Measurements from ENCODE around the gene ACADSB.
A peak's percentile ranks its signal among the peaks of the same experiment; 100 is the strongest.

The ACADSB gene

DNA sequence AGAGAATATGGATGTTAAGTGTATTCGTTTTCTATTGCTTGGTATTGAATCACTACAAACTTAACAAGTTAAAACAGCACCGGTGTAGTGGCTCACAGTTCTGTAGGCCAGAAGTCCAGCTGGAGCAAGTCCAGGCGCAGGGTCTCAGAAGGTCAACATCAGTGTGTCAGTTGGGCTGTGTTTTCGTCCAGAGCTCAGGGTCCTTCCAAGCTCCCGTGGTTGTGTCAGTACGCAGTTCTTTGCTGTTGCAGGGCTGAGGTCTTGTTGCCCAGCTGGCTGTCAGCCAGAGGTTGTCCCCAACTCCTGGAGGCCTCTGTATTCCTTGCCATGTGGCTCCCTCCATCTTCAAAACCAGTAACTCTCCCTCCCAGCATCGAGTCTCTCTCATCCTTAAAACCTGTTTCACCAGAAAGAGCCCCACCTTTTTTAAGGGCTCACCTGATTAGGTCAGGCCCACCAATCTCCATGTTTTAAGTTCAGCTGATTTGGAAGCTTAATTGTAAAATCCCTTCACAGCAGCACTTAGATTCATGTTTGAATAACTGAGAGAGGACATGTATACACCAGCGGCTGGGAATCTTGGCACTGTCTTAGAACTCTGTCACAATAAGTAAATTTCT lies 26.8 kb downstream of the ACADSB start:
- Histone ChIP-seq H3K4me3 (replicated peaks; ENCODE audit: insufficient read depth, low read length) (no peak overlapping the region), H3K27me3 (ENCODE audit: insufficient read depth, poor library complexity, severe bottlenecking) (no peaks in the 10 kb centered on the region)
- no peak for TF ChIP-seq POLR2AphosphoS5 (IDR thresholded peaks at IDR 0.05; ENCODE audit: low read depth)
- TF ChIP-seq, protein P1, sequence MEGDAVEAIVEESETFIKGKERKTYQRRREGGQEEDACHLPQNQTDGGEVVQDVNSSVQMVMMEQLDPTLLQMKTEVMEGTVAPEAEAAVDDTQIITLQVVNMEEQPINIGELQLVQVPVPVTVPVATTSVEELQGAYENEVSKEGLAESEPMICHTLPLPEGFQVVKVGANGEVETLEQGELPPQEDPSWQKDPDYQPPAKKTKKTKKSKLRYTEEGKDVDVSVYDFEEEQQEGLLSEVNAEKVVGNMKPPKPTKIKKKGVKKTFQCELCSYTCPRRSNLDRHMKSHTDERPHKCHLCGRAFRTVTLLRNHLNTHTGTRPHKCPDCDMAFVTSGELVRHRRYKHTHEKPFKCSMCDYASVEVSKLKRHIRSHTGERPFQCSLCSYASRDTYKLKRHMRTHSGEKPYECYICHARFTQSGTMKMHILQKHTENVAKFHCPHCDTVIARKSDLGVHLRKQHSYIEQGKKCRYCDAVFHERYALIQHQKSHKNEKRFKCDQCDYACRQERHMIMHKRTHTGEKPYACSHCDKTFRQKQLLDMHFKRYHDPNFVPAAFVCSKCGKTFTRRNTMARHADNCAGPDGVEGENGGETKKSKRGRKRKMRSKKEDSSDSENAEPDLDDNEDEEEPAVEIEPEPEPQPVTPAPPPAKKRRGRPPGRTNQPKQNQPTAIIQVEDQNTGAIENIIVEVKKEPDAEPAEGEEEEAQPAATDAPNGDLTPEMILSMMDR (IDR thresholded peaks at IDR 0.05; ENCODE audit: insufficient read depth, low read length), result no peak
- no peak for TF ChIP-seq SPI1 (IDR thresholded peaks at IDR 0.05; ENCODE audit: borderline replicate concordance, low read depth)
- TF ChIP-seq GABPA (IDR thresholded peaks at IDR 0.05; ENCODE audit: low read depth), result no peak
- TF ChIP-seq, protein P2, sequence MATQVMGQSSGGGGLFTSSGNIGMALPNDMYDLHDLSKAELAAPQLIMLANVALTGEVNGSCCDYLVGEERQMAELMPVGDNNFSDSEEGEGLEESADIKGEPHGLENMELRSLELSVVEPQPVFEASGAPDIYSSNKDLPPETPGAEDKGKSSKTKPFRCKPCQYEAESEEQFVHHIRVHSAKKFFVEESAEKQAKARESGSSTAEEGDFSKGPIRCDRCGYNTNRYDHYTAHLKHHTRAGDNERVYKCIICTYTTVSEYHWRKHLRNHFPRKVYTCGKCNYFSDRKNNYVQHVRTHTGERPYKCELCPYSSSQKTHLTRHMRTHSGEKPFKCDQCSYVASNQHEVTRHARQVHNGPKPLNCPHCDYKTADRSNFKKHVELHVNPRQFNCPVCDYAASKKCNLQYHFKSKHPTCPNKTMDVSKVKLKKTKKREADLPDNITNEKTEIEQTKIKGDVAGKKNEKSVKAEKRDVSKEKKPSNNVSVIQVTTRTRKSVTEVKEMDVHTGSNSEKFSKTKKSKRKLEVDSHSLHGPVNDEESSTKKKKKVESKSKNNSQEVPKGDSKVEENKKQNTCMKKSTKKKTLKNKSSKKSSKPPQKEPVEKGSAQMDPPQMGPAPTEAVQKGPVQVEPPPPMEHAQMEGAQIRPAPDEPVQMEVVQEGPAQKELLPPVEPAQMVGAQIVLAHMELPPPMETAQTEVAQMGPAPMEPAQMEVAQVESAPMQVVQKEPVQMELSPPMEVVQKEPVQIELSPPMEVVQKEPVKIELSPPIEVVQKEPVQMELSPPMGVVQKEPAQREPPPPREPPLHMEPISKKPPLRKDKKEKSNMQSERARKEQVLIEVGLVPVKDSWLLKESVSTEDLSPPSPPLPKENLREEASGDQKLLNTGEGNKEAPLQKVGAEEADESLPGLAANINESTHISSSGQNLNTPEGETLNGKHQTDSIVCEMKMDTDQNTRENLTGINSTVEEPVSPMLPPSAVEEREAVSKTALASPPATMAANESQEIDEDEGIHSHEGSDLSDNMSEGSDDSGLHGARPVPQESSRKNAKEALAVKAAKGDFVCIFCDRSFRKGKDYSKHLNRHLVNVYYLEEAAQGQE (IDR thresholded peaks at IDR 0.05; ENCODE audit: insufficient replicate concordance, low read depth), result no peak

DNA sequence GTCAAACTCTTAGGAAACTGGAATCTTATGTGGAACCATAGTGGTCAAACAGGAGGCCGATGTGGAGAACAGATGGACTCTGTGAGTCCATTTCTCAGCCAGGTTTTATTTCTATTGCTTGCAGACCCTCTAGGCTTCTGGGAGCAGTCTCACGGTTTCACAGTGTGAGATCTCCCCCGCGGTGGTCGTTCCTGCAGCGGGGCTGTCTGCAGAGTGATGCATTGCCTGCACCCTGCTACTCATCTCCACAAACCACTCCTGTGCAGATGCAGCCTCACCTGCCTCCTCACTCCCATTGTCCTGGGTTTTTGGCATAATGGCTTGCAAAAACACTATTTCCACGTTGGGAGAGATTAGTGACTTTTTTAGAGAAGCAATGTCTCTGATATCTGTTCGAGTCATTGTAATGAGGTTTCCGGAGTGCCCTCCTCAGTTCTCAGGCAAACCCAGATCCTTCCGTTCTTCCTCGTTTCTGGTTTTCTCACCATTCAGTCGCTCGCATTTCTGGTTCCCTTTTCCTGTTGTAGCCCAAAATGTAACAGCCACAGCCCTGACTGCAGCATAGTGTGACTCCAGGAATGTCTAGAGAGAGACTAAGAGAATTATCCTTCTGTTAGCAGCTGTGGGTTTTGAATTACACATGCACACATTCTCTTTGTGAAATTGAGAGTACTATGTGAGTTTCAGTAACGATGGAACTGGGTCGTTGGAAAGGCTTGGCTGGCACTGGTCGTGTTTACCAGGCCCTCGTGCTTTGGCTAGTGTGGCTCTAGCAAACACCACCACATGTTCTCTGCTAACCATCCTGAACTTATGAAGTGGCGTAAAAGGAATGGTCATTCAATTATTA lies 30.2 kb downstream of the ACADSB start:
- Histone ChIP-seq H3K4me3 (replicated peaks; ENCODE audit: insufficient read depth, low read length) (no peak overlapping the region), H3K27me3 (ENCODE audit: insufficient read depth, poor library complexity, severe bottlenecking) (no peaks in the 10 kb centered on the region), H3K27ac (replicated peaks) (peak overlapping the region; percentile 6; the same call in 1 of the 2 replicates)
- TF ChIP-seq, protein P2 (IDR thresholded peaks at IDR 0.05; ENCODE audit: insufficient replicate concordance, low read depth), result no peak
- no peak for TF ChIP-seq SPI1 (IDR thresholded peaks at IDR 0.05; ENCODE audit: borderline replicate concordance, low read depth)
- DNase-seq (ENCODE audit: low read depth in 1 of 2, low spot score in 1 of 2), result peak in 1 of 2 experiments; percentile 60

More for the DNA sequence above, 26.8 kb downstream of the ACADSB start:
- H3K27ac ChIP-seq (replicated peaks), result no peak overlapping the region
- no peak for DNase-seq (ENCODE audit: low read depth in 1 of 2, low spot score in 1 of 2)

DNA sequence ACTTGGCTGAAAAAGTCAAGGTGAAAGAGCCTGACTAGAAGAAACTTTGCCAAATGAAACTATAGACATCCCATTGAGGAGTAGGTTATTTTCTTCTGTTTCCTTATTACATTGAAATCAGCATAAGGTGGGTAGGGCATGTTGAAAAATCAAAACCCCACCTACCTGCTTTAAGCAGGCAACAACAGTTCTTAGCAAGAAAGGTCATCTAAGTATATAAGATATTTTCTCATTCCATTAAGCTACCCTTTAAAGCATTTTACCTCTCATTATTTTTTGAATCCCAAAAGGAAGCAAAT lies 30.8 kb downstream of the ACADSB start:
- H3K4me3 ChIP-seq (replicated peaks; ENCODE audit: insufficient read depth, low read length), result no peak overlapping the region
- H3K27ac ChIP-seq (replicated peaks), result no peak overlapping the region
- DNase-seq (ENCODE audit: low read depth in 1 of 2, low spot score in 1 of 2), result no peak
- TF ChIP-seq SPI1 (IDR thresholded peaks at IDR 0.05; ENCODE audit: borderline replicate concordance, low read depth) (no peak), GABPA (IDR thresholded peaks at IDR 0.05; ENCODE audit: low read depth) (no peak), POLR2AphosphoS5 (IDR thresholded peaks at IDR 0.05; ENCODE audit: low read depth) (no peak)
- TF ChIP-seq, protein P1 (IDR thresholded peaks at IDR 0.05; ENCODE audit: insufficient read depth, low read length), result no peak
- TF ChIP-seq, protein P2 (IDR thresholded peaks at IDR 0.05; ENCODE audit: insufficient replicate concordance, low read depth), result no peak
- H3K27me3 ChIP-seq (ENCODE audit: insufficient read depth, poor library complexity, severe bottlenecking), result no peaks in the 10 kb centered on the region

Measured in HL-60 (cell line).